Measurements from ENCODE around the gene PDE4C. TPM values are rescaled to one million over a fixed set of nuclear protein-coding genes. Genes with fewer than 3 reads are reported as not detected.

Gene PDE4C
- total RNA-seq, 1 donor: under 0.01 TPM

- no peak overlapping the region for H2AFZ ChIP-seq (ENCODE audit: low read length)
- H3K36me3 ChIP-seq (ENCODE audit: insufficient read depth, low read length): no peaks in the 10 kb centered on the region
- H3K9me3 ChIP-seq (ENCODE audit: low read depth, low read length): no peaks in the 10 kb centered on the region
- no peaks in the 10 kb centered on the region for H3K27me3 ChIP-seq (ENCODE audit: insufficient read depth, low read length)
- no peak overlapping the region for H3K4me3 ChIP-seq (ENCODE audit: insufficient read depth, low read length)
- no peaks in the 10 kb centered on the region for H4K20me1 ChIP-seq (ENCODE audit: insufficient read depth, low read length)
- no peak for TF ChIP-seq CTCF (IDR thresholded peaks at IDR 0.05; ENCODE audit: extremely low read depth, low read depth, low read length)
- no peak overlapping the region for H3K27ac ChIP-seq (ENCODE audit: low read depth, low read length)
- peaks cover 3% of the 10 kb centered on the region for H3K79me2 ChIP-seq (ENCODE audit: insufficient read depth, low read length)
- H3K4me1 ChIP-seq (ENCODE audit: insufficient read depth, low read length): peaks cover 19% of the 10 kb centered on the region
- no peak for DNase-seq (ENCODE audit: insufficient read length, low spot score, missing footprints)
- H3K4me2 ChIP-seq (ENCODE audit: insufficient read depth, low read length): no peak overlapping the region
Observed at GRCh38 chr19:18190278-18190677, 36.0 kb downstream of the PDE4C start.

GRCh38 chr19:18185538-18185937 lies 40.7 kb downstream of the PDE4C start:
- H3K27ac ChIP-seq (ENCODE audit: low read depth, low read length): no peak overlapping the region
- no peaks in the 10 kb centered on the region for H3K9me3 ChIP-seq (ENCODE audit: low read depth, low read length)
- H4K20me1 ChIP-seq (ENCODE audit: insufficient read depth, low read length): no peaks in the 10 kb centered on the region
- H3K27me3 ChIP-seq (ENCODE audit: insufficient read depth, low read length): no peaks in the 10 kb centered on the region
- H3K4me1 ChIP-seq (ENCODE audit: insufficient read depth, low read length): no peaks in the 10 kb centered on the region
- H3K79me2 ChIP-seq (ENCODE audit: insufficient read depth, low read length): no peaks in the 10 kb centered on the region
- H3K4me2 ChIP-seq (ENCODE audit: insufficient read depth, low read length): no peak overlapping the region
- H2AFZ ChIP-seq (ENCODE audit: low read length): no peak overlapping the region
- no peak for DNase-seq (ENCODE audit: insufficient read length, low spot score, missing footprints)
- no peaks in the 10 kb centered on the region for H3K36me3 ChIP-seq (ENCODE audit: insufficient read depth, low read length)
- TF ChIP-seq CTCF (IDR thresholded peaks at IDR 0.05; ENCODE audit: extremely low read depth, low read depth, low read length): no peak
- no peak overlapping the region for H3K4me3 ChIP-seq (ENCODE audit: insufficient read depth, low read length)

GRCh38 chr19:18183529-18183928 lies 42.7 kb downstream of the PDE4C start:
- no peaks in the 10 kb centered on the region for H3K79me2 ChIP-seq (ENCODE audit: insufficient read depth, low read length)
- no peaks in the 10 kb centered on the region for H3K4me1 ChIP-seq (ENCODE audit: insufficient read depth, low read length)
- no peaks in the 10 kb centered on the region for H3K36me3 ChIP-seq (ENCODE audit: insufficient read depth, low read length)
- no peaks in the 10 kb centered on the region for H4K20me1 ChIP-seq (ENCODE audit: insufficient read depth, low read length)
- H2AFZ ChIP-seq (ENCODE audit: low read length): no peak overlapping the region
- DNase-seq (ENCODE audit: insufficient read length, low spot score, missing footprints): no peak
- no peak overlapping the region for H3K27ac ChIP-seq (ENCODE audit: low read depth, low read length)
- no peaks in the 10 kb centered on the region for H3K9me3 ChIP-seq (ENCODE audit: low read depth, low read length)
- no peak overlapping the region for H3K4me2 ChIP-seq (ENCODE audit: insufficient read depth, low read length)
- H3K4me3 ChIP-seq (ENCODE audit: insufficient read depth, low read length): no peak overlapping the region
- no peak for TF ChIP-seq CTCF (IDR thresholded peaks at IDR 0.05; ENCODE audit: extremely low read depth, low read depth, low read length)
- no peaks in the 10 kb centered on the region for H3K27me3 ChIP-seq (ENCODE audit: insufficient read depth, low read length)

GRCh38 chr19:18179957-18180356 lies 46.3 kb downstream of the PDE4C start:
- DNase-seq (ENCODE audit: insufficient read length, low spot score, missing footprints): peak; percentile 32
- no peaks in the 10 kb centered on the region for H3K4me1 ChIP-seq (ENCODE audit: insufficient read depth, low read length)
- no peak overlapping the region for H3K4me3 ChIP-seq (ENCODE audit: insufficient read depth, low read length)
- peaks cover 3% of the 10 kb centered on the region for H3K79me2 ChIP-seq (ENCODE audit: insufficient read depth, low read length)
- no peak overlapping the region for H3K27ac ChIP-seq (ENCODE audit: low read depth, low read length)
- H2AFZ ChIP-seq (ENCODE audit: low read length): no peak overlapping the region
- no peak overlapping the region for H3K4me2 ChIP-seq (ENCODE audit: insufficient read depth, low read length)
- no peaks in the 10 kb centered on the region for H4K20me1 ChIP-seq (ENCODE audit: insufficient read depth, low read length)
- no peak for TF ChIP-seq CTCF (IDR thresholded peaks at IDR 0.05; ENCODE audit: extremely low read depth, low read depth, low read length)
- H3K27me3 ChIP-seq (ENCODE audit: insufficient read depth, low read length): no peaks in the 10 kb centered on the region
- no peaks in the 10 kb centered on the region for H3K9me3 ChIP-seq (ENCODE audit: low read depth, low read length)
- H3K36me3 ChIP-seq (ENCODE audit: insufficient read depth, low read length): no peaks in the 10 kb centered on the region

Measured in osteoblast (primary cell).